RWPE2 (cell line): Measurements from ENCODE around the gene CNST.

Source experiments
- ATAC-seq: fragments of 200-7000 bp; cut with Tn5 transposase; 3 replicates; pipeline ENCODE4 v1.9.1; 2021; ENCODE audit warnings: low read depth
- DNase-seq: peaks from one replicate; pipeline ENCODE4 v3.0.0-alpha.2; 2020; ENCODE audit warnings: low spot score
- H3K27ac ChIP-seq: fragments of 450-650 bp; 2 replicates; pipeline ENCODE4 v1.5.1; 2017; ENCODE audit warnings: mild to moderate bottlenecking; ENCODE audit not compliant: poor library complexity, severe bottlenecking
- H3K27me3 ChIP-seq: fragments of 250-450 bp; sonication (Bioruptor Pico); 2 replicates; pipeline ENCODE4 v1.5.1; 2021; ENCODE audit warnings: mild to moderate bottlenecking, moderate library complexity; ENCODE audit not compliant: insufficient read depth, poor library complexity, severe bottlenecking
- H3K36me3 ChIP-seq: fragments of 250-450 bp; sonication (Bioruptor Pico); 2 replicates; pipeline ENCODE4 v1.5.1; 2020; ENCODE audit warnings: low read depth, mild to moderate bottlenecking, moderate library complexity
- H3K4me1 ChIP-seq: fragments of 250-450 bp; sonication (Bioruptor Pico); 2 replicates; pipeline ENCODE4 v1.5.1; 2021; ENCODE audit warnings: mild to moderate bottlenecking, moderate library complexity; ENCODE audit not compliant: insufficient read depth, poor library complexity, severe bottlenecking
- H3K4me3 ChIP-seq: fragments of 250-450 bp; sonication (Bioruptor Pico); 2 replicates; pipeline ENCODE4 v1.5.1; 2021; ENCODE audit warnings: mild to moderate bottlenecking, moderate library complexity; ENCODE audit not compliant: severe bottlenecking
- H3K9me3 ChIP-seq: fragments of 250-450 bp; sonication (Bioruptor Pico); 2 replicates; pipeline ENCODE4 v1.5.1; 2021; ENCODE audit warnings: mild to moderate bottlenecking, moderate library complexity; ENCODE audit not compliant: severe bottlenecking
- CTCF ChIP-seq: fragments of 450-650 bp; IDR thresholded peaks from one replicate; pipeline ENCODE4 v1.5.1; 2017; ENCODE audit warnings: mild to moderate bottlenecking, moderate library complexity; ENCODE audit not compliant: poor library complexity, severe bottlenecking

Gene CNST

GRCh38 chr1:246540738-246541491 is 25.3 kb upstream of the CNST start:
- no peaks in the 10 kb centered on the region for H3K27me3 ChIP-seq
- no peak for DNase-seq
- H3K36me3 ChIP-seq = peaks cover 17% of the 10 kb centered on the region
- no peak for ATAC-seq
- no peaks in the 10 kb centered on the region for H3K9me3 ChIP-seq
- no peak for TF ChIP-seq CTCF
- H3K4me1 ChIP-seq = no peaks in the 10 kb centered on the region
- H3K27ac ChIP-seq = no peak overlapping the region
- H3K4me3 ChIP-seq = no peak overlapping the region

GRCh38 chr1:246544001-246544400 is 22.3 kb upstream of the CNST start:
- Histone ChIP-seq H3K27ac (no peak overlapping the region), H3K27me3 (no peaks in the 10 kb centered on the region), H3K4me3 (no peak overlapping the region), H3K9me3 (no peaks in the 10 kb centered on the region), H3K36me3 (peaks cover 36% of the 10 kb centered on the region), H3K4me1 (no peaks in the 10 kb centered on the region)
- ATAC-seq (no peak), DNase-seq (no peak)
- TF ChIP-seq CTCF = no peak

- H3K4me3 ChIP-seq = no peak overlapping the region
- ATAC-seq (no peak), DNase-seq (no peak)
- TF ChIP-seq CTCF = no peak
- peaks cover 20% of the 10 kb centered on the region for H3K36me3 ChIP-seq
- H3K27ac ChIP-seq = no peak overlapping the region
- no peaks in the 10 kb centered on the region for H3K27me3 ChIP-seq
- no peaks in the 10 kb centered on the region for H3K4me1 ChIP-seq
- no peaks in the 10 kb centered on the region for H3K9me3 ChIP-seq
Measured at GRCh38 chr1:246549665-246550064, 16.6 kb upstream of the CNST start.

GRCh38 chr1:246550402-246550801 is 15.9 kb upstream of the CNST start:
- no peaks in the 10 kb centered on the region for H3K27me3 ChIP-seq
- no peak overlapping the region for H3K4me3 ChIP-seq
- peaks cover 28% of the 10 kb centered on the region for H3K36me3 ChIP-seq
- no peak for DNase-seq
- no peak overlapping the region for H3K27ac ChIP-seq
- H3K9me3 ChIP-seq = no peaks in the 10 kb centered on the region
- no peak for ATAC-seq
- H3K4me1 ChIP-seq = no peaks in the 10 kb centered on the region
- TF ChIP-seq CTCF = no peak

- peaks cover 41% of the 10 kb centered on the region for H3K36me3 ChIP-seq
- DNase-seq (no peak), ATAC-seq (no peak)
- no peak overlapping the region for H3K27ac ChIP-seq
- TF ChIP-seq CTCF = no peak
- no peaks in the 10 kb centered on the region for H3K4me1 ChIP-seq
- no peak overlapping the region for H3K4me3 ChIP-seq
- no peaks in the 10 kb centered on the region for H3K9me3 ChIP-seq
- no peaks in the 10 kb centered on the region for H3K27me3 ChIP-seq
Measured at GRCh38 chr1:246552110-246552509, 14.1 kb upstream of the CNST start.
